Measurements from ENCODE around the gene SEC24D.
"Not testable (repeated sequence)": the region's sequence is repeated elsewhere in the genome, so short reads cannot be mapped to it uniquely, and the experiment has no call there.

Gene SEC24D

DNA sequence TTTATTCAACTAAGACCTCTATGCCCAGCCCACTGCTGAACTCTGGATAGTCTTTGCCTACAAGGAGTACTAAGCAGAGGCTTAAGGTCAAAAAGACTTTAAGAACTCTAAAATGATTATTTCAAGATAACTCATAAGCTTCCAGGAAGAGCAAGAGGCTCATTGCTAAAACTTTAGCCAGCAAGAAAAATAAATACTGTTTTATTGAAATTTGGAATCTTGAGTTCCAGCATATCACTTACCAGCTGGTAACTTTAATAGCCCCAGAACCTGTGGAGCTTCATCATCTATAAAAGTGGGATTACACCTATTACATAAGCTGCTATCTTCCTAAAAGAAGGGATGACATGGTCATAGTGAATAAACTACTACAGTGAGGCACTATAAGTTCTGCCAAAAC lies 47.0 kb downstream of the SEC24D start:
- Histone ChIP-seq H3K36me3 (replicated peaks) (peaks cover 31% of the 10 kb centered on the region), H3K27ac (no peak overlapping the region), H3K27me3 (replicated peaks) (no peaks in the 10 kb centered on the region), H3K4me3 (ENCODE audit: low read depth, low read length) (no peak overlapping the region)
- no peak for DNase-seq
- TF ChIP-seq, protein P1, sequence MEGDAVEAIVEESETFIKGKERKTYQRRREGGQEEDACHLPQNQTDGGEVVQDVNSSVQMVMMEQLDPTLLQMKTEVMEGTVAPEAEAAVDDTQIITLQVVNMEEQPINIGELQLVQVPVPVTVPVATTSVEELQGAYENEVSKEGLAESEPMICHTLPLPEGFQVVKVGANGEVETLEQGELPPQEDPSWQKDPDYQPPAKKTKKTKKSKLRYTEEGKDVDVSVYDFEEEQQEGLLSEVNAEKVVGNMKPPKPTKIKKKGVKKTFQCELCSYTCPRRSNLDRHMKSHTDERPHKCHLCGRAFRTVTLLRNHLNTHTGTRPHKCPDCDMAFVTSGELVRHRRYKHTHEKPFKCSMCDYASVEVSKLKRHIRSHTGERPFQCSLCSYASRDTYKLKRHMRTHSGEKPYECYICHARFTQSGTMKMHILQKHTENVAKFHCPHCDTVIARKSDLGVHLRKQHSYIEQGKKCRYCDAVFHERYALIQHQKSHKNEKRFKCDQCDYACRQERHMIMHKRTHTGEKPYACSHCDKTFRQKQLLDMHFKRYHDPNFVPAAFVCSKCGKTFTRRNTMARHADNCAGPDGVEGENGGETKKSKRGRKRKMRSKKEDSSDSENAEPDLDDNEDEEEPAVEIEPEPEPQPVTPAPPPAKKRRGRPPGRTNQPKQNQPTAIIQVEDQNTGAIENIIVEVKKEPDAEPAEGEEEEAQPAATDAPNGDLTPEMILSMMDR (IDR thresholded peaks at IDR 0.05; ENCODE audit: low read depth, low read length, missing control alignments), result no peak
- in situ Hi-C loops (cut with HindIII; ENCODE audit: low pct_ligation_motif_present, low sequenced_read_pairs), result no loop called here

DNA sequence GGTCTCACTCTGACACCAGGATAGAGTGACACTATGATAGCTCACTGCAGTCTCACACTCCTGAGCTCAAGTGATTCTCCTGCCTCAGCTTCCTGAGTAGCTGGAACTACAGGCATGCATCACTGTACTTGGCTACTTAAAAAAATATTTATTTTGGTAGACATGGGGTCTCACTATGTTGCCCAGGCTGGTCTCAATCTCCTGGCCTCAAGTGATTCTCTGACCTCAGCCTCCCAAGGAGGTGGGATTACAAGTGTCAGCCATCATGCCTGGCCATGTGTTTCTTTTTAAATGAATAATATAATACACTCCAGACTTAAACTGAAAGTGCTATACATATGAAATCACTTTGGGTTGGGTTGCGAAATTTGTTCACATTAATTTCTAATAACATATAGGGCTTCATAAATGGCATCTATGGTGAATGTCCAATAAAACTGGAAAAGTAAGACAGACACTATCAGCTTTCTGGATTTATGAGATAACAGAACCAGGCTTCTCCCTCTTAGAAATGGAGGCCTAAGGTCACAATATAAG lies 48.0 kb downstream of the SEC24D start:
- TF ChIP-seq, protein P1 (IDR thresholded peaks at IDR 0.05; ENCODE audit: low read depth, low read length, missing control alignments), result no peak
- in situ Hi-C loops (cut with HindIII; ENCODE audit: low pct_ligation_motif_present, low sequenced_read_pairs), result no loop called here
- H3K27me3 ChIP-seq (replicated peaks), result no peaks in the 10 kb centered on the region
- H3K27ac ChIP-seq, result no peak overlapping the region
- H3K4me3 ChIP-seq (ENCODE audit: low read depth, low read length), result no peak overlapping the region
- DNase-seq, result no peak
- peaks cover 29% of the 10 kb centered on the region for H3K36me3 ChIP-seq (replicated peaks)

DNA sequence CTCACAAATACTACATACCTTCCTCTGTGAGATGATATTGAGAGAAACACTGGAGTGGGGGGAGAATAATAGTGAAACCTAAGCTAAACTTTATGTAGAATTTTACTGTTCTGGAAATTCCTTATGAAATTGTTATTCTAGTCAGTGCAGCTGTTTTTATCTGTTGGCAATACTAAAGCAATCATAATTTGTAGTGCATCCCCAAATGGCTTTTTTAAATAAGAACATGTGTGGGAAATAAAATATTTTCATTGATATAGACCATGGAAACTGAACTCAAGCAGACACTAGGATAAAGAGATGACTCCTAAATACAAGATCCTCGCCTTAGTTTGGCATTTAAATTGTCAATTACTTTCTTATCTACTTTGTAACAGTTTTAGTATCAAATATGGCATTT lies 51.1 kb downstream of the SEC24D start:
- H3K36me3 ChIP-seq (replicated peaks), result peaks cover 38% of the 10 kb centered on the region
- H3K4me3 ChIP-seq (ENCODE audit: low read depth, low read length), result no peak overlapping the region
- in situ Hi-C loops (cut with HindIII; ENCODE audit: low pct_ligation_motif_present, low sequenced_read_pairs), result no loop called here
- no peaks in the 10 kb centered on the region for H3K27me3 ChIP-seq (replicated peaks)
- no peak overlapping the region for H3K27ac ChIP-seq
- DNase-seq, result no peak
- TF ChIP-seq, protein P1 (IDR thresholded peaks at IDR 0.05; ENCODE audit: low read depth, low read length, missing control alignments), result no peak

- no peaks in the 10 kb centered on the region for H3K27me3 ChIP-seq (replicated peaks)
- DNase-seq, result peak; percentile 70
- in situ Hi-C loops (cut with HindIII; ENCODE audit: low pct_ligation_motif_present, low sequenced_read_pairs), result no loop called here
- no peak overlapping the region for H3K4me3 ChIP-seq (ENCODE audit: low read depth, low read length)
- H3K27ac ChIP-seq, result no peak overlapping the region
- TF ChIP-seq, protein P1 (IDR thresholded peaks at IDR 0.05; ENCODE audit: low read depth, low read length, missing control alignments), result no peak
- peaks cover 29% of the 10 kb centered on the region for H3K36me3 ChIP-seq (replicated peaks)
These were observed 52.0 kb downstream of the SEC24D start for GRCh38 chr4:118783887-118784286.

DNA sequence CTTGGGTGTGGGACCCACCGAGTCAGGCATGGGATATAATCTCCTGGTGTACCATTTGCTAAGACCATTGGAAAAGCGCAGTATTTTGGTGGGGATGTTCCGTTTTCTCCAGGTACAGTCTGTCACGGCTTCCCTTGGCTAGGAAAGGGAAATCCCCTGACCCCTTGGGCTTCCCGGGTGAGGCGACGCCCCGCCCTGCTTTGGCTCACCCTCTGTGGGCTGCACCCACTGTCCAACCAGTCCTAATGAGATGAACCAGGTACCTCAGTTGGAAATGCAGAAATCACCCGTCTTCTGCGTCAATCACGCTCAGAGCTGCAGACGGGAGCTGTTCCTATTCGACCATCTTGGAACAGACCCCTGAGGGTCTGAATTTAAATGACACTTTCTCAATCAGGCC lies 53.0 kb downstream of the SEC24D start:
- peaks cover 22% of the 10 kb centered on the region for H3K36me3 ChIP-seq (replicated peaks)
- DNase-seq; in situ Hi-C loops (cut with HindIII; ENCODE audit: low pct_ligation_motif_present, low sequenced_read_pairs); H3K4me3 ChIP-seq (ENCODE audit: low read depth, low read length); H3K27ac ChIP-seq; H3K27me3 ChIP-seq (replicated peaks): not testable (repeated sequence)

DNA sequence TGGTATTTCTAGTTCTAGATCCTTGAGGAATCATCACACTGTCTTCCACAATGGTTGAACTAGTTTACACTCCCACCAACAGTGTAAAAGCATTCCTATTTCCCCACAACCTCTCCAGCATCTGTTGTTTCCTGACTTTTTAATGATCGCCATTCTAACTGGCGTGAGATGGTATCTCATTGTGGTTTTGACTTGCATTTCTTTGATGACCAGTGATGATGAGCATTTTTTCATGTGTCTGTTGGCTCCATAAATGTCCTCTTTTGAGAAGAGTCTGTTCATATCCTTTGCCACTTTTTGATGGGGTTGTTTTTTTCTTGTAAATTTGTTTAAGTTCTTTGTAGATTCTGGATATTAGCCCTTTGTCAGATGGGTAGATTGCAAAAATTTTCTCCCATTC lies 58.3 kb downstream of the SEC24D start:
- in situ Hi-C loops (cut with HindIII; ENCODE audit: low pct_ligation_motif_present, low sequenced_read_pairs); DNase-seq: not testable (repeated sequence)

DNA sequence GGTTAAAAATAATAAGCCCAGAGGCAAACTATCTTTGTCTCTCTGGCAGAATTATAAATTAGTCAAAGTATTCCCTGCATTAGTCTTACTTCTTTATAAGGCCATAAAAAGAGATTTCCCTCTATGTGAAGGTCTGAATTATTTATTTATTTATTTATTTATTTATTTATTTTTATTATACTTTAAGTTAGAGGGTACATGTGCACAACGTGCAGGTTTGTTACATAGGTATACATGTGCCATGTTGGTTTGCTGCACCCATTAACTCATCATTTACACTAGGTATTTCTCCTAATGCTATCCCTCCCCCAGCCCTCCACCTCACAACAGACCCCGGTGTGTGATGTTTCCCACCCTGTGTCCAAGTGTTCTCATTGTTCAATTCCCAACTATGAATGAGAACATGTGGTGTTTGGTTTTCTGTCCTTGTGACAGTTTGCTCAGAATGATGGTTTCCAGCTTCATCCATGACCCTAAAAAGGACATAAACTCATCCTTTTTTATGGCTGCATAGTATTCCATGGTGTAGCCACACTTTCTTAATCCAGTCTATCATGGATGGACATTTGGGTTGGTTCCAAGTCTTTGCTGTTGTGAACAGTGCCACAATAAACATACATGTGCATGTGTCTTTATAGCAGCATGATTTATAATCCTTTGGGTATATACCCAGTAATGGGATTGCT lies 58.8 kb downstream of the SEC24D start:
- in situ Hi-C loops (cut with HindIII; ENCODE audit: low pct_ligation_motif_present, low sequenced_read_pairs); H3K27me3 ChIP-seq (replicated peaks); DNase-seq; H3K4me3 ChIP-seq (ENCODE audit: low read depth, low read length): not testable (repeated sequence)
- Histone ChIP-seq H3K36me3 (replicated peaks) (peaks cover 16% of the 10 kb centered on the region), H3K27ac (peak overlapping the region; percentile 31)

More for the DNA sequence above, 58.3 kb downstream of the SEC24D start:
- not testable (repeated sequence) for H3K4me3 ChIP-seq (ENCODE audit: low read depth, low read length); H3K27me3 ChIP-seq (replicated peaks)
- Histone ChIP-seq H3K36me3 (replicated peaks) (peaks cover 19% of the 10 kb centered on the region), H3K27ac (peak overlapping the region; percentile 31)

Measured in brain microvascular endothelial cell (primary cell).